HG02938 (cell line): Measurements from ENCODE around the gene ZDHHC1.
"Not testable (repeated sequence)": the region's sequence is repeated elsewhere in the genome, so short reads cannot be mapped to it uniquely, and the experiment has no call there.

Experiments
- ATAC-seq: cut with Tn5 transposase; IDR thresholded peaks from one replicate; pipeline ENCODE4 v1.9.1; 2021; ENCODE audit warnings: mild to moderate bottlenecking, moderate library complexity; ENCODE audit not compliant: unreplicated experiment

ZDHHC1 gene

DNA sequence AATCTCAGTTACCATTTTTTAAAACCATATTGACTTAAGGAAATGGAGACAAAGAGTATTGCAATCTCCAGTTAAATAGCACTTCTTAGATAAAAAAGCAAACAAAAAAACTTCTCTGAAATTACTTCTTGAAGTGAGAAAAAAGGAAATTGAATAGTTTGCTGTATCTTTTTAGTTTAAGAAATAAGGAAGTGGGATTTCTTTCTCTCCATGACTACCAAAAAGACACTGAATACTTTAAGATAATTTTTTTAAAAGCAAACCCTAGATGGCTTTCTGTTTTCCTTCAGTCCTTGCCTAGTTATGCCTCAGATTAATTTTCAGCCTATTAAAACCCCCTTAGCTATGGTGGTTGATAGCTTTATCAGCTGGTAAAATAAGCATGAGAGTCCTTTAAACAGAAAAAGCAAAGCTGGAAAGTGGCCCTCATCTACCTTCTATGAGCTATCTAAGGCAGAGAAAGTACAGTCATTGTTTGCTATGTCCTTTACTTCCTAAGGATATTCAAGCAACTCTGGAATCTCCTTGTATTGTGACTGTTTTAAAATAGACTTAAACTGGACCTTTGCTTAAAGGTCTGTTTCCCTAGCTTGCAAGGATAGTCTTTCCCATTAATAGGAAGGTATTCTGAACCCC, 51.6 kb downstream of the ZDHHC1 start:
- ATAC-seq: no peak

DNA sequence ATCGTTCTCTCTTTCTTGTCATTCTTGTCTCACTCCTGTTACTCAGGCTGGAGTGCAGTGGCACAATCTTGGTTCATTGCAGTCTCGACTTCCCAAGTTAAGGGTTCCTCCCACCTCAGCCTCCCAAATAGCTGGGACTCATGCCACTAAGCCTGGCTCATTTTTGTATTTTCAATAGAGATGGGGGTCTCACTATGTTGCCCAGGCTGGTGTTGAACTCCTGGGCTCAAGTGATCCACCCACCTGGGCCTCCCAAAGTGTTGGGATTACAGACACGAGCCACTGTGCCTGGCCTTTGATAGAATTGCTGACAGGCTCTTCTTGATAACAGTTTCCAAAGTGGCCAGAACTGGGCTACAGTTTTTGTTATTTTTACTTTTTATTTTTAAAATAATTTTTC, 55.2 kb downstream of the ZDHHC1 start:
- no peak for ATAC-seq

DNA sequence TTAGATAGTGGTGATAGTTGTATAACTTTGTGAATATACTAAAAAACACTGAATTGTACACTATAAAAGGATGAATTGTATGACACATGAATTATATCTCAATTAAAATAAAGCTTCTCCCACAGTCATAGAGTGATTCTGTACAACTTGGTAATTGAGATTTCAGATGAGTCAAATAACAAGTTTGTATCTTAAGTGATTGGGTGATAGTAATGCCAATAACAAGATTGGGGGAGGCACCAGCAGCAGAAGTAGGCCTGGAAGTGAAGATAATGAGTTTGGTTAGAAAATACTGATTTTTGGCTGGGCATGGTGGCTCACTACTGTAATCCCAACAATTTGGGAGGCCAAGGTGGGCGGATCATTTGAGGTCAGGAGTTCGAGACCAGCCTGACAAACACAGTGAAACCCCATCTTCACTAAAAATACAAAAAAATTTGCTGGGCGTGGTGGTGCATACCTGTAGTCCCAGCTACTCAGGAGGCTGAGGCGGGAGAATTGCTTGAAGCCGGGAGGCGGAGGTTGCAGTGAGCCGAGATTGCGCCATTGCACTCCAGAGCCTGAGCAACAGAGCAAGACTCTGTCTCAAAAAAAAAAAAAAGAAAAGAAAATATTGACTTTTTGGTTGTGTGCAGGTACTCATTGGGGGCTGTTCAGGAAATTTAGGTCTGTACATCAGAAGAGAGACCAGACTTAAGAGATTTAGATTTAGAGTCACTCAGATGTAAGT, 56.6 kb downstream of the ZDHHC1 start:
- not testable (repeated sequence) for ATAC-seq

DNA sequence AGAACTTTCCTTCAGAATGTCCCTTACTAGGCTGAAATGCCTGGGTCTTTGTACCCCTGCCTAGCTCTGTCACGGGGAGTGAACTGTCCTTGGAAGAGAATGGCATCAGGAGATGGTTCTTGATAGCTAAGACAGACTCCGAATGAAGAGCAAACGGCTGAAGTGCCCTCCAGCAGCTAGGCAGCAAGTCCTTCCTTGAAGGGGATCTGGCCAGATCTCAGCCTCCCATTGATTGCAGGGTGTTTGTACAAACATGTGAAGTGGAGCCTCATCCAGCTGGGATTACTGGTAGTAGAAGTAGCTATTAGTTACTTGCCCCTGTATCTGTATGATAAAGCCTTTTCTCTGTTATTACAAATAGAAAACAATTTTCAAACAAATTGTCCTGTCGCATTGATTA, 58.7 kb downstream of the ZDHHC1 start:
- no peak for ATAC-seq

DNA sequence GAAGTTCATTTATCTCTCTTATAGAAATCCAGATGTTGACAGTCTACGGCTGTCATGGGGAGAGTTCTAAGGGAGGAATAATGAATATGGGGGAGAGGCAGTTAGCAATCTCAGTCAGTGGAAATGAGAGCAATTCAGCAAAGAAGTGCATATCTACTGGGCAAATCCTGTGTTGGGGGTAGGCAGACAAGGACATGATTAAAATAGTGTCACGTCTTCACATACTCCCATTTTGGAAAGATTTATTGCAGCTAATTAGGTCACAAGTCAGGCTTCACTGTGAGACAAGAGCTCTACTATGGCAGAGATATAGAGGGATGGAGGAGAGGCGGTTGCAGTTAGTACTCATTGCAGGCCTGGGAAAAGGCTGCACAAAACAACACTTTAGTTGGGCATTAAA, 59.9 kb downstream of the ZDHHC1 start:
- ATAC-seq: no peak

DNA sequence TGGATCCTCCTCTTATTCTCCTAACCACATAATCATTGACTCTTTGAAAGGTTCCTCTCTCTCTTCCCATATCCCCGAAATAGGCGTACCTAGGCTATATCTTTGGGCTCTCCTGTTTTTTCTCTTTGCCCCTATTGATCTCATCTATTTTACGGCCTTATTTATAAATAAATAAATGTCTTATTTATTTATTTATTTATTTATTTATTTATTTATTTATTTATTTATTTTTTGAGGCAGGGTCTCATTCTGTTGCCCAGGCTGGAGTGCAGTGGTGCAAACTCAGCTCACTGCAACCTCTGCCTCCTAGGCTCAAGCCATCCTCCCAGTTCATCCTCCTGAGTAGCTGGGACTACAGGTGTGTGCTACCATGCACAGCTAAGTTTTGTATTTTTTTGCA, 63.8 kb downstream of the ZDHHC1 start:
- ATAC-seq: not testable (repeated sequence)

DNA sequence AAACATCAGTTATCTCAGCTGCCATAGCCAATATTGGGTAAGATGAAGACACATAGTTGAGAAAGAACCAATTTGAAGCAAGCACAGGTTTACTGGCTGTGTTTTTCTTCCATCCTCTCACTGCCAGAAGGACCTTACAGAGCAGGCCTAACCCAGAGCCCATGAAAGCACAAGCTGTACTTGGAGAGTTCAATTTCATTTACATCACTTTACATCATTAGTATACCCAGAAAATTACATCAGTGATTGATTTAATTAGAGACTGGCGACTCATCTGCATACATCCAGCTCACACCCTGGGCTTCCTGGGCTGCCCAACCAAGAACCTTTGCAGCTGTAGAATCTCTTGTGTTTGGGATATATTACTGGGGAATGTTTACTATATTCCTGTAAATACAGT, 66.0 kb downstream of the ZDHHC1 start:
- ATAC-seq: no peak

DNA sequence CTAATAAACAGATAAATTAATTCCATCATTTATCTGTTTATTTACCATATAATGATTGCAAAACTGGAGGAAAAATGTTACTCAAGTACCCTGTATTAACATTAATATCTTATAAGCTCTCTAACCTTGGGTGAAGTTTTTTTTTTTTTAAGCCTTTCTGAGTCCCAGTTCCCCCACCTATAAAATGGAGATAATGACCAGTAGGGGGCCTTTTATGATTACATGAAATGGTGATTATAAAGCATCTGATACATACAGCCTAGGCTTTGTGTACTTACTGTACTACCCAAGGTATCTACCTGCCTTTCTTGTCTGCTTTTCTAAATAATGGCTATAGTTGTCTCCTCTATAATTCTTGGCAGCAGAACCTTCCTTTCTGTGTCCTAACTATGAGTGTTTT, 67.1 kb downstream of the ZDHHC1 start:
- no peak for ATAC-seq

DNA sequence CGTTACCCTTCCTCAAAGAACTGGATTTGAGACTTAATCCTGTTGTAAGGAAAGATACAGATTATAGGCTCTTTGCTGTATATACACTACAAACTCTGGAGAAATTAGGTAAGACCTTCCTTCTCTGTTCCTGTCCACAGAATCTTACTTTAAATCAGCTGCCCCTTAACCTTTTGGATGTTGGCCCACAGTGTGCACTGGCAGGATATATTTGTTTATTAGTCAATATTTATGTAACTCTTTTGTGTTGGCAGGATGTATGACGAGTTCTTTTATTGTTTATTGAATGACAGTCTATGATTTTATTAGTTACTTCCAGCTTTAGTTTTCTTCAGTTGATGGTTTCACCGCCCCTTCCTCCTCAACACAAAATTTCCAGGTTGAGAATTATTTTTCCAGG, 69.9 kb downstream of the ZDHHC1 start:
- ATAC-seq: no peak

DNA sequence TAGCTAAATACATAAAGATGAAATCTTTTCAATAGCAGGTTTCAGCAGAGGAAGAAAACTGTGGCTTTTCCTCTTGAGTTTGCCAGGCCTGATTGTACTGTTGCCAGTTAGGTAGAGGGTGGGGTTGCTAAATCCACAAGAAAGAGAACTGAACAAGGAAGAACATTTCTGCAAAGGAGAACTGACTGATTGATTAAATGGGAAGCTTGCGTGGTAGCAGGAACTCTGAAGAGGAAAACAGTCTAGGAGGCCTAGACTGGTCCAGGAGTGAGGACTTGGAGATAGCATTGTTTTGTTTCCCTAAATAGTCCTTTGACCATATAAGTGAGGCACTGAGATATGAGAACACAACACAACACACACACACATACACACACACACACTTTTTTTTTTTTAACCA, 70.9 kb downstream of the ZDHHC1 start:
- no peak for ATAC-seq
